Activated T-helper 9 cell treated with anti-CD3 and anti-CD28 coated beads, Interleukin-2, amount 50 U/mL, for 16 hours (primary cell): Measurements from ENCODE around the gene FAM131B.

Experiments
- DNase-seq: peaks from one replicate; pipeline ENCODE4 v3.0.0-alpha.2; 2020; ENCODE audit warnings: low read depth

FAM131B gene

GRCh38 chr7:143382126-143382790 lies 19.7 kb upstream of the FAM131B start:
- DNase-seq: no peak

- DNase-seq: no peak
Observed at GRCh38 chr7:143381427-143382125, 19.1 kb upstream of the FAM131B start.

- DNase-seq: peak; percentile 83
Observed at GRCh38 chr7:143380646-143381426, 18.3 kb upstream of the FAM131B start, which contains the start of gene ZYX. Gene ZYX (plus strand): TSS chr7:143381345. CDS start chr7:143381572, 227 bp downstream.

DNA sequence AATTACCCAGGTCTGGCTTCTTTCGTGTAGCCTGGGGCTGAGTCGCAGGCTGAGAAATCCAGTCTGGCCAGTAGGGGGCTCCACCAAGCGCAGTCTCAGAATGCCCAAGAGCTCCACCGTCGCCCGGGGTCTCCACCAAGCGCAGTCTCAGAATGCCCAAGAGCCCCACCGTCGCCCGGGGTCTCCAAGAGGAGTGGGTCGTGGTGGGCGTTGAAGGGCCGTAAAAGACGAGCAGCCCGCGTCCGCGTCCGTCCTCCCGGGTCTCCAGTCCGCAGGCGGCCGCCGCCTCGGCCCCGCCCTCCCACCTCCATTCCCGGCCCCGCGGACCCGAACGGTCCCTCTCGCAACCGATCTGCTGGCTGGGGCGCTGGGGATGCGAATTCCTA lies 17.7 kb upstream of the FAM131B start:
- DNase-seq: peak; percentile 81

DNA sequence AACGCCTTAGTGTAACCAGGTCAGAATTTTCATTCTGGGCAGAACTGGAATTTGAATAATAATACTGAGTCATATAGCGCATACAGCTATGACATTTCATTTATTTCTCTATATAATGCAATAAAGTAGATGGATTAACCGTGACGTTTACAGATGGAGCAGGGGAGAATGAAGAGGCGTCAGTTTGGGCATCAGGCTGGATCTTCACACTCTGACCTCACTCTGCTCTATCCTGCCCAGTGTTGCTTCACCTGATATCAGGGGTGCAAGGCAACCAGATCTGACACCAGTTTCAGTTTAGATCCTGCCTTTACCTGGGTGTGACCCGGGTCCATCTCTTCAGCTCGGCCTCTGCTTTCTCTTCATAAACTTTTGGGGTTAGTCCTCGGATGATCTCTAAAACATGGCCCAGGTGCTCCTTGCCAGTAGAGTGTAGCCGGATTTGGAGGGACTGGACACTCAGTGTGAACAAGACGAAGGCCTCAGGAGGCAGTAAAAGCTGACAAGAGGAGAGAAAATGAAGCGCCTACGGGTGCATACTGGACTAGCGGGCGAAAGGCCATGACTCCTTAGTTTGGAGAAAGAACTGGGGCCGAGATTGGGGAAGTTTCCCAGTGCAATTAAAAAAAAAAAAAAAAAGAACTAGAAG lies 17.2 kb upstream of the FAM131B start:
- no peak for DNase-seq

DNA sequence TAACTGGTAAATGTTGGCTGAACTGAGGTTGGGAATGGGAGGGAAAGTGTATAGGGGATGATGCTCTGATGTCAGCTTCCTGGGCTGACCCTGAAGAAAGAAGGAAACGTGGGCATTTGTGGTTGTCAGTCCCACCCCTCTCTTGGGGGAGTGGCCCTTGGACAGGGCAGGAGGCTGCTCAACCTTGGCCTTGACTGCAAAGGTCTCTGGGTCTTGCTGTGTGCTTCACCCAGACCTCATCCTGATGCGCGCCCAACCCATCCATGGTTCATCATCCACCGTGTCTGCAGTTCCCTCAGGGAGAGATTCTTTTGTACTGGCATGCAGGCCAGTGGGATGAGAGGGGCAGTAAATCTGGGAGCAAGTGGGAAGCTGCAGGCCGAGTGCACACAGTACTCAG lies 13.9 kb upstream of the FAM131B start:
- DNase-seq: no peak

DNA sequence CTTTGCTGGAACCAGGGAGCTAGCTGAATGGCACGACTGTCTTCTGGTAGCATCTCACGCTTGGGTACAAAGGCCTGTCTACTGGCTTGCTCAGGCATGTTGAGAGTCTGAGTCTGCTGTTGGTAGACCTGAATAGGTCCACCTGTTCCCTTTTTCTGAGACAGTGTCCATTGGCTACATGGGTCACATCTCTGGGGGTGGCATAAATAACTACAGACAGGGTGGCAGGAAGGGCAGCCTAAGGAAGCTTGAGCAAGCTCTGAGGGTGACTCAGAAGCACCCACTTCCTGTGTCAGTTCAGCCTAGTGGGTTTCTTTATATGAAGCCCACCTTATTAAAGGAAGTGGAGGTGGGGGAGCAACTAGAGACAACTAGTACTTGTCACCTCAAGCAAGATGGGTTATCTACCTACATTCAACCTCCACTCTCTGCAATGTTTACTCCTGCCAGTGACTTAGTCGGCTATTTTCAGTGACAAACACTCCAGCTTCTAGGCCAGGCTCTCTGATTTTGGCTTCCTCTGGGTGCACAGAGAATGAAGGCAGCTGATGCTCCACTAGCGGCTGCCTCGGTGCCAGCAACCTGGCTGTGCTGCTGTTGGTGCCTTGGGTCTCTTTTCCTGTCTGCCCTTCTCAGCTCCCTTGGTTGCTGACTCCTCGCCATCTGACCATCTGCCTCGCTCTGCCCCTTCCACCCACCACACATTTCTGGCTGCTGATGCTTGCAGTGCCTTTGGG lies 13.0 kb upstream of the FAM131B start:
- DNase-seq: no peak

DNA sequence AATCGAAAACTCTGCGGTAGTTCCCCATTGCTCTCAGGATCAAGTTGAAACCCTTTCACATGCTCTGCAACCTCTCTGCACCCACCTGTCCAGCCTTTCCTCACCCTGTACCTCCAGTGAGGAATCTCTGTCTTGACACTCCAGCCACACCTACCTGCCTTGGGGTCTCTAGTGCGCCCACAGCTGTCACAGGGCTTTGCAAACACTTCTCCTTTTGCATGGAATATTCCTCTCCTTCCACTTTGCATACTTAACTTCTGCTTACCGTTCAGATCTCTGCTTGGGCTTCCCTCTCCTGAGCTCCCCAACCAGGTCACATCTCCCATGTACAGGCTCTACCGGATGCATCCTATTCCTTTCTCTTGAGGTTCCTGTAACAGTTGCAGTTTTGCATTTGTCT lies 12.0 kb upstream of the FAM131B start:
- no peak for DNase-seq

GRCh38 chr7:143373255-143373794 lies 10.8 kb upstream of the FAM131B start:
- DNase-seq: no peak

DNA sequence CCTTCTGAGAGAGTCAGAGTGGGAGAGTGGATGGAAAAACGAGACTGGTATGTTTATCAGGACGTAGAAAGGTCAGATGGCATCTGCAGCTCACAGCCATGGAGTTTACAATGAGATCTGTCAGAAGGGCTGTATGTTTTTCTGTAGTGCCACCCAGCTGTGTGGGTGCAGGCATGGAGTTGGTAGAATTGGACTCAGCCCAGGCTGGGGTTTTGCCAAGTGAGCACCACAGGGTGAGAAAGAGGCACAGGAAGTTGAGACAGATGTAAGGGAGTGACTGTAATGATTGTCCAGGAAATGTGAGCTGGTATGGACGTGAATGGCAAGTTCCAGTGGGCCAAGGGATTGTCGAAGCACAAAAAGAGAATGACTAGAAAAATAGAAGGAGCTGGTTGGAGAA lies 9.6 kb upstream of the FAM131B start:
- DNase-seq: no peak

DNA sequence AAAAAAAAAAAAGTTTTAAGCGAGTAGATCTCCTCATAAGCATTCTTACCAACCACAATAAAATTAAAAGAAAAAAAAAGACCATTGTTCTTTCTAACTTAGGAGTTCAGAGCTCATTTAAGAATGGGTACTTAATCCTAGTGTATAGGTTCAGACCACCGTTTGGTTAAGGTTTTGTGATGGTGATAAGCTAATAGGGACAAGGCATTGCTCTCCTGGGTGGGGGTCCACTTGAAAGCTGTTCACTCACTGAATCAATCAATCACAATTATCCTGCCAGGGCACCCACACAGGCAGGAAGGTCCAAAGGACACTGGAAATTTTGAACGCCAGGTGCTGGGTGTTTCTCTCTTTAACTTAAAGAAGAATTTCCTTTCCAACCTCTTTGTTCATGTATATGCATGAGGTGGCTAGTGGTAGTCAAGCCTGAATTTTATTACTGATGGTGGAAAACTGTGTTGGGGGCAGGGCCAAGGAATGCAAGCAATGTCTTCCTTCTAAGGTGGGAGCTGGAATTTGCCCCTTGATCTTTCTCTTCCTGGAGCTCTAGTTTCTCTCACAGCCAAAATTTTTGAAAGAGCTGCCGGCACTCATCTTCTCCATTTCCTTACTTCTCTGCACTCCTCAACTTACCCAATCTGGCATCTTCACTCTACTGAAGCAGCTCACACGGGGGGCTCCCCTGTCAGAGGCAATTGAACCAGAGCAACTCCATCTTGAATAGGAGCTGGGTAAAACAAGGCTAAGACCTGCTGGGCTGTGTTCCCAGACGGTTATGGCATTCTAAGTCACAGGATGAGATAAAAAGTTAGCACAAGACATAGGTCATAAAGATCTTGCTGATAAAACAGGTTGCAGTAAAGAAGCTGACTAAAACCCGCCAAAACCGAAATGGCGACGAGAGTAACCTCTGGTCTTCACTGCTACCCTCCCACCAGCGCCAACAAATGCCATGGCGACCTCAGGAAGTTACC lies 7.5 kb upstream of the FAM131B start:
- no peak for DNase-seq

DNA sequence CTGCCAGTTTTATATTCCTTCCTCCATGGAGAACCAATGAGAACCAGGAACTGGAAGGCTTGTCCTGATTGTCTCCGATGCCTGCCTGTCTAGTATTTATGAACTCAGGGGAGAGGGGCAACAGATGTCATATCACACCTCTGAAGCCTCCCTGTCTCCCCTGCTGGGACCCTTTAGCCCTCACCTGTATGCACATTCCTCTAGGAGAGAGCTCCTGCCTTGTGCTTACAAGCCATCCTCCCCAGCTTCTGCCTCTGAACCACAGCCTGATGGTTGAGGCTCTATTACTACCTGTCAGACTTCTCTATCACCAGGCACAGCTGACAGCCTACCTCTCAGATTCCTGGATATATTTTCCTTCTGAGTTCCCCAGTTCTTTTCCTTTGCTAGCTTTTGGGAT lies 5.9 kb upstream of the FAM131B start:
- no peak for DNase-seq

- DNase-seq: no peak
Observed at GRCh38 chr7:143367972-143368371, 5.5 kb upstream of the FAM131B start.

- DNase-seq: no peak
Observed at GRCh38 chr7:143363016-143363937, 764 bp upstream of the FAM131B start.

DNA sequence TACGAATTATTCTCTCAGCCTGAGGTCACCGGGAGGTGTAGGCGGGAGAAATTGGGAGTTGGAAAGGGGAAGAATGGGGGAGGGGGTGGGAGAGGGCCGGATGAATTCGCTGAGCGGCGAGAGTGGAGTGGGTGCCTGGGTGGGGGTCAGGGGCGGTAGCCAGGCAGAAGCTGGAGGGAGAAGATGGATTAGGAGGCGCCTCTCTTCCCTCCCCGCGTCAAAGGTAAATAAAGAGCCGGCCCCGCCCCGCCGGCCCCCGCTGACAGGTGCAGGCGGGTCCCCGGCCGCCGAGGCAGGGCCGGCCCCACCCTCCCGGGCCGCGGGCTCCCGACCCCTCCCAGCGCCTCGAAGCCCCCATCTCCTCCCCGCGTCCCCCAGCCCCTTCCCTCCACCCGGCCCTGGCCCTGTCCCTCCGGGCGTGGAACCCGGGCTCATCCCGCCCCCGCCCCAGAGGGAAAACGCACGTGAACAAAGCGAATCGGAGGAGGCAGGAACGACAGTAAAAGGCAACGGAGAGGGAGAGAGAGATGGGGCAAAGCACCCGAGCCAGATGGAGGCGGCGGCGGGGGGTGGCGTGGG lies 872 bp downstream of the FAM131B start:
- DNase-seq: no peak

- no peak for DNase-seq
Observed at GRCh38 chr7:143360788-143361551, 1.5 kb downstream of the FAM131B start.

GRCh38 chr7:143359771-143360353 lies 2.7 kb downstream of the FAM131B start:
- DNase-seq: no peak

DNA sequence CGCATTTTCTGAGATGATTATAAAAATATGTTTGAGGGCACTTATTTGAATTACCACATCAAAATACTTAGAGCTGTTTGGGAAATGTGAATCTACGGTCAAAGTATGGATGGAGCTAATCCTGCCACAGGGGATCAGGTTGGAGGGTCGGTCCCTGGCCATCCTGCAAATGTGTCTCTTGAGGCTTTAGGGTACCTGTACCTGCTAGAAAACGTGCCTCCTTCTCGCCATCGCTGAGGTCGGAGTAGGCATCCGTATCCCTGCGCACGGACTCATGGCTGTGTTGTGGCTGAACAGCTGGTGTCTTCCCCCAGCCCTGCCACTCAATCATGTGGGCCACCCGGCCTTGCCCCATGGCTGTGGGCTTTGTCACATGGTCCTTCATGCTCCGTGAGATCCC lies 3.9 kb downstream of the FAM131B start:
- no peak for DNase-seq
